Measurements from ENCODE around the gene LRRC75A.

- TF ChIP-seq CTCF (IDR thresholded peaks at IDR 0.05) (no peak), POLR2AphosphoS5 (IDR thresholded peaks at IDR 0.05; ENCODE audit: insufficient read depth in 1 of 2, low read depth in 1 of 2) (no peak), POLR2A (IDR thresholded peaks at IDR 0.05) (no peak)
Observed at GRCh38 chr17:16494059-16494458, 2.1 kb upstream of the LRRC75A start.

Data from vagina (tissue), 2 donors.